Transverse colon (tissue), 4 donors: ENCODE results near the gene TMPRSS2. TPM values are rescaled to one million over a fixed set of nuclear protein-coding genes. Genes with fewer than 3 reads are reported as not detected.

Experiments used
- DNase-seq: peaks from one replicate; pipeline ENCODE4 v3.0.0-alpha.2; 2019
- H3K27ac ChIP-seq, 4 donors: fragments of 200-600 bp; sonication (generic); 2 replicates each; pipeline ENCODE4 v1.5.1; 2016 to 2018; ENCODE audit warnings: inconsistent platforms in 4 of 4
- H3K27me3 ChIP-seq: fragments of 200-600 bp; sonication (generic); 2 replicates; pipeline ENCODE4 v1.5.1; 2017; ENCODE audit warnings: inconsistent platforms
- H3K36me3 ChIP-seq, 4 donors: fragments of 200-600 bp; sonication (generic); 2 replicates each; pipeline ENCODE4 v1.5.1; 2017 to 2019; ENCODE audit warnings: inconsistent platforms in 4 of 4
- H3K4me1 ChIP-seq, 4 donors: fragments of 200-600 bp; sonication (generic); 2 replicates each; pipeline ENCODE4 v1.5.1; 2017 to 2020; ENCODE audit warnings: inconsistent platforms in 4 of 4
- H3K4me3 ChIP-seq, 4 donors: fragments of 200-600 bp; sonication (generic); 1 replicate in 1 of 4; 2 replicates in 3 of 4; pipeline versions ENCODE4 v1.5.1 to v1.6.1; 2017 to 2019; ENCODE audit warnings: inconsistent platforms in 4 of 4
- H3K9me3 ChIP-seq, 2 donors: fragments of 200-600 bp; sonication (generic); 2 replicates each; pipeline ENCODE4 v1.5.1; 2017 to 2019; ENCODE audit warnings: inconsistent platforms in 2 of 2
- EP300 ChIP-seq: sonication (generic); formaldehyde crosslinking; IDR thresholded peaks from one replicate; pipeline ENCODE4 v1.6.1; 2017; ENCODE audit warnings: antibody characterized with exemption, low read depth
- POLR2A ChIP-seq: fragments of 450-650 bp; IDR thresholded peaks from one replicate; pipeline ENCODE4 v1.6.1; 2016; ENCODE audit warnings: antibody characterized with exemption, mild to moderate bottlenecking, moderate library complexity
- POLR2AphosphoS5 ChIP-seq, 3 donors: sonication (generic); formaldehyde crosslinking; IDR thresholded peaks; one replicate each; pipeline ENCODE4 v1.6.1; 2016; ENCODE audit warnings: antibody characterized with exemption in 3 of 3
- WGBS, 2 donors: methylation state at CpG; one replicate each; pipeline ENCODE4 v1.1.5; 2018; ENCODE audit warnings: low coverage in 1 of 2; 5-methylcytosine and 5-hydroxymethylcytosine counted together
- in situ Hi-C, 4 donors: fragments of 200-750 bp; cut with MboI; loops; one replicate each; pipeline versions ENCODE4 v1.15.0 to v1.15.1; 2017; ENCODE audit warnings: low sequenced_read_pairs in 3 of 4, low pct_ligation_motif_present in 1 of 4, low pct_unique_long_range_greater_than_20kb in 1 of 4
- intact Hi-C: fragments of 100-400 bp; cut with DNase I; formaldehyde crosslinking; loops from one replicate; pipeline ENCODE4 v1.15.1; 2023; ENCODE audit warnings: low total_unique reads
- total RNA-seq, 4 donors: library from RNA; depleted of rRNA; stranded (reverse); fragments of >200 nt; gene quantifications; one replicate each; pipeline ENCODE4 v1.1.0, GENCODE V29; 2016
- TF ChIP-seq, protein P1 (sequence below), 5 experiments: fragments of 200-600 bp in 3 of 5; fragments of 450-650 bp in 2 of 5; sonication (generic) in 3 of 5; IDR thresholded peaks; 1 replicate in 2 of 5; 2 replicates in 3 of 5; pipeline ENCODE4 v1.5.1; 2016 to 2017; ENCODE audit warnings: antibody characterized with exemption in 5 of 5, inconsistent platforms in 3 of 5, mild to moderate bottlenecking in 2 of 5, moderate library complexity in 1 of 5

Gene TMPRSS2
- total RNA-seq, 4 donors from 2014 or later: 65.3 to 557 (median 485) TPM

DNA sequence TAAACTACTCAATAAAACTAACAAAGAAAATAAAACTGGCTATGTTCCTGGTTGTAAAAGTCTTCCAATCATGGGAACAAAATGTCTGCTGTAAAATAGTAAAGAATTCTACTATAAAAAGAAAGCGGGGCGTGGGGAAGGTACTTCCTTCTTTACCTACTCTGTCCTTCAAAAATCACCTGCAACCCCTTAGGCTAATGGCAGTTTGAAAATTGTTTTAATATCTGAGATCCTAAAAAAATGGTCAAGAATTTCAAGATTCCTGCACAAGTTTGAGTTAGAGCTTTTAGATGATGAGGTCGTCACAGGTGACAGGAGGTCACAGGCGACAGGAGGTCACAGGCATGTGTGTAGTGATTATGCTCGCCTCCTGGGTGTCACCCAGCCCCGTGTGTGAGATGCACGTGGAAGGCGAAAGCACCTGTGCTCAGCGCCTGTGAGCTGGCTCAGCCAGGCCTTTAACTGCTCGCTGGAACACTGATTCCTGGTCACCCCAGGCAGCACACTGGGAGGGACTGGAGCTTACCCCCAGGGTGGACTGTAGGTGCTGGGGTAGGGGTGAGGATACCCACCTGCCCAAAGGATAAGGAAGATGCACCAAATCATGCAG lies 18.6 kb upstream of the TMPRSS2 start:
- H3K9me3 ChIP-seq: no peaks in the 10 kb centered on the region
- H3K27ac ChIP-seq: peak overlapping the region; percentile 87 to 91 (median 89)
- peaks cover 11 to 43% (median 23%) of the 10 kb centered on the region in 4 donors for H3K4me1 ChIP-seq
- intact Hi-C loops (no loop called here), in situ Hi-C loops (no loop called here)
- H3K27me3 ChIP-seq: no peaks in the 10 kb centered on the region
- peak; percentile 80 for DNase-seq
- TF ChIP-seq, protein P1, sequence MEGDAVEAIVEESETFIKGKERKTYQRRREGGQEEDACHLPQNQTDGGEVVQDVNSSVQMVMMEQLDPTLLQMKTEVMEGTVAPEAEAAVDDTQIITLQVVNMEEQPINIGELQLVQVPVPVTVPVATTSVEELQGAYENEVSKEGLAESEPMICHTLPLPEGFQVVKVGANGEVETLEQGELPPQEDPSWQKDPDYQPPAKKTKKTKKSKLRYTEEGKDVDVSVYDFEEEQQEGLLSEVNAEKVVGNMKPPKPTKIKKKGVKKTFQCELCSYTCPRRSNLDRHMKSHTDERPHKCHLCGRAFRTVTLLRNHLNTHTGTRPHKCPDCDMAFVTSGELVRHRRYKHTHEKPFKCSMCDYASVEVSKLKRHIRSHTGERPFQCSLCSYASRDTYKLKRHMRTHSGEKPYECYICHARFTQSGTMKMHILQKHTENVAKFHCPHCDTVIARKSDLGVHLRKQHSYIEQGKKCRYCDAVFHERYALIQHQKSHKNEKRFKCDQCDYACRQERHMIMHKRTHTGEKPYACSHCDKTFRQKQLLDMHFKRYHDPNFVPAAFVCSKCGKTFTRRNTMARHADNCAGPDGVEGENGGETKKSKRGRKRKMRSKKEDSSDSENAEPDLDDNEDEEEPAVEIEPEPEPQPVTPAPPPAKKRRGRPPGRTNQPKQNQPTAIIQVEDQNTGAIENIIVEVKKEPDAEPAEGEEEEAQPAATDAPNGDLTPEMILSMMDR (IDR thresholded peaks at IDR 0.05): peak in 2 of 5 experiments; percentile 42 to 47
- TF ChIP-seq POLR2AphosphoS5 (IDR thresholded peaks at IDR 0.05) (peak in 2 of 3 donors; percentile 20 to 46), EP300 (no peak), POLR2A (peak; percentile 1)
- no peak overlapping the region for H3K4me3 ChIP-seq
- H3K36me3 ChIP-seq: no peaks in the 10 kb centered on the region
- 43 to 54% methylated on average over 6 to 10 of the region's 10 CpGs for WGBS, 2 donors

DNA sequence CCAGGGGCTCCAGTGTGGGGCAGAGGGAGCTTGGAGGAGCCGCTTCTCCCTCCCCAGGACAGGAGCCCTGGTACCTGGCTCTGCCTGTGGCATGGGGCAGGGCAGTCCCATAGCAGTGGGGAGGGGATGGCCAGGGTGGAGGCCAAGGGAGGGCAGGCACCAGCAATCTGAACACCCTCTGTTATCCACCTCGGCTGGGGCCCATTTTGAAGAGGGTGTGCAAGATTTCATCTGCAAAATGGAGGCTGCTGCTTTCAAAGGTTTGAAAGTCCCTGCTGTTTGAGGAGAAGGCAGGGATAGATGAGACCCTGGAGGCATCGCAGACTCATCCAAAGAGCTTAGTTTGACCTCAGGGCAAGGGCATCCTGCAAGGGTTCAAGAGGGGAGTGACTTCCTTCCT lies 15.2 kb upstream of the TMPRSS2 start:
- Histone ChIP-seq H3K4me1 (peaks cover 27 to 56% (median 29%) of the 10 kb centered on the region in 4 donors), H3K27me3 (no peaks in the 10 kb centered on the region), H3K36me3 (no peaks in the 10 kb centered on the region), H3K4me3 (no peak overlapping the region), H3K27ac (no peak overlapping the region), H3K9me3 (no peaks in the 10 kb centered on the region)
- in situ Hi-C loops: no loop called here
- WGBS, 2 donors: 70 to 80% methylated on average over 1 to 2 of the region's 3 CpGs
- no peak for TF ChIP-seq POLR2AphosphoS5 (IDR thresholded peaks at IDR 0.05)
- TF ChIP-seq EP300: no peak
- no peak for TF ChIP-seq POLR2A
- TF ChIP-seq, protein P1 (IDR thresholded peaks at IDR 0.05): no peak
- intact Hi-C loops: no loop called here
- no peak for DNase-seq

DNA sequence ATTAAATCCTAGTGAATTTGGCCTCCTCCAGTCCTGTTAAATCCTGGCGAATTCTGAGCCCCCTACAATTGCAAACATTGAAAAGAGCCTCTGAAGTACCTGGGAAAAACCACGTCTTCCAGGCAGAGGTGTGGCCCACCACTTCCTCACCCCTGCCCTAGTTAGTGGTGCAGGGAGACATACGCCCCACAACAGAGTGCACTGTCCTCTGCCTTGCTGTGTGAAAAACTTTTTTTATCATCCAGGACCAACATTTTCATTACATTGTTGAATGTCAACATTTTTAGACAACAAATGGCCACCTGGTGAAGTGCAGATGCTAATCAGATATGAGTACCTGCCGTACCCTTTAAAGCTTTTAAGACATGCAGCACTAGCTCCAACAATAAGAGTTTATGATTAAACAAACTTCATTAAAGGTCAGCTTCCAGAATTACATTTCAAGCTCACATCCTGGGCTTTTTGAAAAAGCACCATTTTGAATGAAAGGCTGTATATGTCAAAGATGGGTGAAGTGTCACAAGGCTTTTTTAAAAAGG lies 13.6 kb upstream of the TMPRSS2 start:
- H3K27ac ChIP-seq: peak overlapping the region; percentile 66 to 83 (median 80)
- no peaks in the 10 kb centered on the region for H3K9me3 ChIP-seq
- no peak overlapping the region for H3K4me3 ChIP-seq
- WGBS, 2 donors: 43 to 60% methylated on average over 1 to 4 of the region's 4 CpGs
- no peaks in the 10 kb centered on the region for H3K36me3 ChIP-seq
- H3K4me1 ChIP-seq: peaks cover 16 to 40% (median 23%) of the 10 kb centered on the region in 4 donors
- TF ChIP-seq POLR2AphosphoS5 (IDR thresholded peaks at IDR 0.05): peak; percentile 8 to 22 (median 14)
- no peak for TF ChIP-seq POLR2A
- intact Hi-C loops: no loop called here
- peak; percentile 61 for DNase-seq
- in situ Hi-C loops: no loop called here
- no peaks in the 10 kb centered on the region for H3K27me3 ChIP-seq

DNA sequence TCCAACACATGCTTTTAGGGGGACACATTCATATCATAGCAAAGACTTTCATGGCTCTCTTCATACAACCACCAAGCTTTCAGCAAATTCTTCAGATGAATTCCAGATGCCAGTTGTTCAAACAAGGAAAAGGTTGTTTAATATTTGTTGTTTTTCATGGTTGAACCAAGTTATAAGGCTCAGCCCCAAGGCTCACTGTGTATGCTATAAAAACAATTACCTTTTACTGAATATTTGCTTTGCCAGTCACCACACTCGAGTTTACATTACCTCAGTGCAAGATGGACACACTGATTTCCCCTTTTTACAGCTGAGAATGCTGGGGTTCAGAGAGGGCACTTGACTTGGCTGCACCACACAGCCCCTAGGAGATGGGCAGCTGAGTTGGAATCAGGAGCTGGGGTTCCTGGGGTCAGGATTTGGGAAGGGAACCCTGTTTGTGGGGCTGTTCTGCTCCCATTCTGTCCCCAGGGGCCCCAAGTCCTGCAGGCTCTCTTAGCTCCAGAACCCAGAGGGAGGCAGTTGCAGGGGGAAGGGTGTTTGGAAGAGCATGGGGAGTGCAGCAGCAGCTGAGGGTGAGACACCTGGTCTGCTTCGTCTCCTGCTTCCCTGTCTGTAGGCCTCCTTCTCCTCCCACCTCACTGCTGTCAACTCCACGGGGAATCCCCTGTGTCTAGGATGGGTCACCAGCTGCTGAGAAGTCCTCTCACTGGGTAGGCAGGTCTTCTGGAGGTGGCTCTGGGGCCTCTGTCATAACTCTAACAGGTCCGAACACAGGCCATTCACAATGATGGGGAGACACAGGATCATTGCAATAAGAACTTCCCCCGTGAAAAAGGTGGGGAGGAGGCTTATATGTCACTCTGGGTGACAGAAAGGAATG lies 12.8 kb upstream of the TMPRSS2 start:
- no peaks in the 10 kb centered on the region for H3K36me3 ChIP-seq
- DNase-seq: no peak
- peak overlapping the region; percentile 66 to 83 (median 80) for H3K27ac ChIP-seq
- H3K9me3 ChIP-seq: no peaks in the 10 kb centered on the region
- H3K27me3 ChIP-seq: no peaks in the 10 kb centered on the region
- H3K4me1 ChIP-seq: peaks cover 16 to 34% (median 22%) of the 10 kb centered on the region in 4 donors
- TF ChIP-seq POLR2AphosphoS5 (IDR thresholded peaks at IDR 0.05) (no peak), EP300 (no peak), POLR2A (no peak)
- TF ChIP-seq, protein P1 (IDR thresholded peaks at IDR 0.05): no peak
- no peak overlapping the region for H3K4me3 ChIP-seq
- intact Hi-C loops (no loop called here), in situ Hi-C loops (no loop called here)
- WGBS, 2 donors: 45% methylated on average over 5 of the region's 5 CpGs; no CpG with 5 or more reads in 1 of the 2 donors
